HFF-Myc (cell line): ENCODE measurements around the gene LSAMP.

Source experiments
- DNase-seq: peaks from one replicate; pipeline ENCODE4 v3.0.0-alpha.2; 2011; ENCODE audit warnings: low read depth; ENCODE audit errors: extremely low read depth
- H3K4me3 ChIP-seq: replicated peaks from 2 replicates; pipeline ENCODE4 v1.5.1; 2011; ENCODE audit warnings: low read depth, mild to moderate bottlenecking, control low read depth, low read length
- TF ChIP-seq, protein P1 (sequence below): IDR thresholded peaks from 2 replicates; pipeline ENCODE4 v1.5.1; 2012; ENCODE audit warnings: mild to moderate bottlenecking, low read depth, low read length, control low read depth; ENCODE audit errors: missing control alignments

LSAMP gene

GRCh38 chr3:116288485-116288884 lies 156.8 kb downstream of the LSAMP start:
- no peak overlapping the region for H3K4me3 ChIP-seq
- TF ChIP-seq, protein P1, sequence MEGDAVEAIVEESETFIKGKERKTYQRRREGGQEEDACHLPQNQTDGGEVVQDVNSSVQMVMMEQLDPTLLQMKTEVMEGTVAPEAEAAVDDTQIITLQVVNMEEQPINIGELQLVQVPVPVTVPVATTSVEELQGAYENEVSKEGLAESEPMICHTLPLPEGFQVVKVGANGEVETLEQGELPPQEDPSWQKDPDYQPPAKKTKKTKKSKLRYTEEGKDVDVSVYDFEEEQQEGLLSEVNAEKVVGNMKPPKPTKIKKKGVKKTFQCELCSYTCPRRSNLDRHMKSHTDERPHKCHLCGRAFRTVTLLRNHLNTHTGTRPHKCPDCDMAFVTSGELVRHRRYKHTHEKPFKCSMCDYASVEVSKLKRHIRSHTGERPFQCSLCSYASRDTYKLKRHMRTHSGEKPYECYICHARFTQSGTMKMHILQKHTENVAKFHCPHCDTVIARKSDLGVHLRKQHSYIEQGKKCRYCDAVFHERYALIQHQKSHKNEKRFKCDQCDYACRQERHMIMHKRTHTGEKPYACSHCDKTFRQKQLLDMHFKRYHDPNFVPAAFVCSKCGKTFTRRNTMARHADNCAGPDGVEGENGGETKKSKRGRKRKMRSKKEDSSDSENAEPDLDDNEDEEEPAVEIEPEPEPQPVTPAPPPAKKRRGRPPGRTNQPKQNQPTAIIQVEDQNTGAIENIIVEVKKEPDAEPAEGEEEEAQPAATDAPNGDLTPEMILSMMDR: no peak
- no peak for DNase-seq

DNA sequence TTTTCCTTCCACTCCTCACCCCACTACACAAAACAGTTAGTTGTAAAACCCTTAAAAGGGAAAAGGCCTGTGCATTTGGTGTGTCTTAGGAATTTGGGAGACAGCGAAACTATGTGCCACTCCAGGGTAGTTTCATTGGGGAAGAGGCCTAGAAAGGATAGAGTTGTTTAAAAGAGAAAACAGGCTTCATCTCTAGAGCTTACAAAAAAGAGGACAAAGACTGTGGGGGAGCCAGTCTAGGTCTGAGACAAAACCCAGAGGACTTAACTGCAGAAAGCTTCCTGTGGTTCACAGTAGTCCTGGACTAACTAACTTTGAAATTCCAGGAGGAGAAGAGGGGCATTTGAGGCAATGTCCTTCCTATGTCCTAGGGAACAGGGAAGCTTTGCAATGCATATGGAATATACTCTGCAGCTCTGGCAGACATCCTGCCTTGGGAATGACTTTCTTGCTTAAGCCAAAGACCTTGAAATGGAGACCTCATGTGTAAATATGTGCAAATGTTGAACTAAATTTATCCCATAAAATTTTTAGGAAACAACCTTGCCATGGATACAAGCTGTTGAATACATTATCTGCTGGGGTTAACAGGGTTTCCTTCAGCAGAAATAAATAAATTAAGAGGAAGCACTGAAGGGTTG lies 159.4 kb downstream of the LSAMP start:
- TF ChIP-seq, protein P1: no peak
- no peak overlapping the region for H3K4me3 ChIP-seq
- DNase-seq: no peak

- no peak overlapping the region for H3K4me3 ChIP-seq
- TF ChIP-seq, protein P1: no peak
- no peak for DNase-seq
These were observed 163.8 kb downstream of the LSAMP start for GRCh38 chr3:116281313-116282143.

- H3K4me3 ChIP-seq: no peak overlapping the region
- TF ChIP-seq, protein P1: no peak
- DNase-seq: no peak
These were observed 165.1 kb downstream of the LSAMP start for GRCh38 chr3:116280130-116280740.

DNA sequence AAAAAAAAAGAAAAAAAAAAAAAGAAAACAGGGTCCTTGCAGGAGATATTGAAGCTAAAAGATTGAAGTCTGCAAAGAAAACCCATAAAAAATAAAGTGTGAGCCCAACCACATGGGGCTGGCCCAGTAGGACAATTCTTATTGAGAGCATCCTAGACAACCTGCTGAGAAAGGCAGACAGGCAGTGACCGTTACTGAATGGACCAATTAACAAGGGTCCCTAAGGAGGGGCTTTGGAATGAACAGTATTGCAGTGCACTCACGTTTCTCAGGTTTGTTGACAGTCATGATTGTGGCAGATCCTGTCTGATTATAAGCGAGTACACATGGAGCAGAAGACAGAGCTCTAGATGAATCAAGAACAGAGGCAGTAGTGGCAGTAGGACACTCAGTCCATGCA lies 168.6 kb downstream of the LSAMP start:
- no peak for DNase-seq
- H3K4me3 ChIP-seq: no peak overlapping the region
- TF ChIP-seq, protein P1: no peak

- no peak for DNase-seq
- TF ChIP-seq, protein P1: no peak
- H3K4me3 ChIP-seq: no peak overlapping the region
These were observed 175.2 kb downstream of the LSAMP start for GRCh38 chr3:116270056-116270455.
